PC-3 (cell line): ENCODE results near the gene PCYT1B.

ENCODE experiments used
- EZH2phosphoT487 ChIP-seq: fragments of 300-600 bp; sonication (generic); IDR thresholded peaks from 2 replicates; pipeline ENCODE4 v1.6.1; 2018; ENCODE audit warnings: mild to moderate bottlenecking, antibody characterized with exemption, low read length, borderline replicate concordance
- TF ChIP-seq, protein P1 (sequence below): fragments of 300-600 bp; sonication (generic); conservative IDR thresholded peaks from 2 replicates; pipeline ENCODE4 v1.5.1; 2017; ENCODE audit warnings: antibody characterized with exemption, low read depth, mild to moderate bottlenecking, low read length

DNA sequence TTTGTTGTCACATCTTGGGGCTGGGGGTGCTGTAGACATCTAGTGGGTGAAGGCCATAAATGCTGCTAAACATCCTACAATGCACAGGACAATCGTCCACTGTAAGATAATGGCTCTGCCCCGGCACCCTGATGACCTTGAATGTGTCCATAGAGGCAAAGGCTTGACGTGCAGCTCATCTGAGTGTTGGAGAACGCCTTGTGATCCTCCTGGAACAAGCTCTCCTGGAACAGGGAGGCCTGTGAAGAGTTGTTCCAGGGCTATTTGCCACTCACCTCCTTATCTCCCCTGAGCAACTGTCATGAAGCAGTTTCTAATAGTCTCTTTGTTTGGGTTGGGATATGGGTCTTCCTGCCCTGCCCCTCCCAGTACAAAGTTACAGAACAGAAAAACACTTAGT lies 15.2 kb upstream of the PCYT1B start:
- TF ChIP-seq, protein P1, sequence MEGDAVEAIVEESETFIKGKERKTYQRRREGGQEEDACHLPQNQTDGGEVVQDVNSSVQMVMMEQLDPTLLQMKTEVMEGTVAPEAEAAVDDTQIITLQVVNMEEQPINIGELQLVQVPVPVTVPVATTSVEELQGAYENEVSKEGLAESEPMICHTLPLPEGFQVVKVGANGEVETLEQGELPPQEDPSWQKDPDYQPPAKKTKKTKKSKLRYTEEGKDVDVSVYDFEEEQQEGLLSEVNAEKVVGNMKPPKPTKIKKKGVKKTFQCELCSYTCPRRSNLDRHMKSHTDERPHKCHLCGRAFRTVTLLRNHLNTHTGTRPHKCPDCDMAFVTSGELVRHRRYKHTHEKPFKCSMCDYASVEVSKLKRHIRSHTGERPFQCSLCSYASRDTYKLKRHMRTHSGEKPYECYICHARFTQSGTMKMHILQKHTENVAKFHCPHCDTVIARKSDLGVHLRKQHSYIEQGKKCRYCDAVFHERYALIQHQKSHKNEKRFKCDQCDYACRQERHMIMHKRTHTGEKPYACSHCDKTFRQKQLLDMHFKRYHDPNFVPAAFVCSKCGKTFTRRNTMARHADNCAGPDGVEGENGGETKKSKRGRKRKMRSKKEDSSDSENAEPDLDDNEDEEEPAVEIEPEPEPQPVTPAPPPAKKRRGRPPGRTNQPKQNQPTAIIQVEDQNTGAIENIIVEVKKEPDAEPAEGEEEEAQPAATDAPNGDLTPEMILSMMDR: no peak
- no peak for TF ChIP-seq EZH2phosphoT487
